Stimulated activated CD4-positive, alpha-beta T cell treated with anti-CD3 and anti-CD28 coated beads, Interleukin-4, amount 100 ng/mL, for 4 hours (primary cell): ENCODE results near the gene STMN3.

ENCODE experiments used
- DNase-seq, 2 experiments: peaks; one replicate each; pipeline ENCODE4 v3.0.0-alpha.2; 2020

Gene STMN3

DNA sequence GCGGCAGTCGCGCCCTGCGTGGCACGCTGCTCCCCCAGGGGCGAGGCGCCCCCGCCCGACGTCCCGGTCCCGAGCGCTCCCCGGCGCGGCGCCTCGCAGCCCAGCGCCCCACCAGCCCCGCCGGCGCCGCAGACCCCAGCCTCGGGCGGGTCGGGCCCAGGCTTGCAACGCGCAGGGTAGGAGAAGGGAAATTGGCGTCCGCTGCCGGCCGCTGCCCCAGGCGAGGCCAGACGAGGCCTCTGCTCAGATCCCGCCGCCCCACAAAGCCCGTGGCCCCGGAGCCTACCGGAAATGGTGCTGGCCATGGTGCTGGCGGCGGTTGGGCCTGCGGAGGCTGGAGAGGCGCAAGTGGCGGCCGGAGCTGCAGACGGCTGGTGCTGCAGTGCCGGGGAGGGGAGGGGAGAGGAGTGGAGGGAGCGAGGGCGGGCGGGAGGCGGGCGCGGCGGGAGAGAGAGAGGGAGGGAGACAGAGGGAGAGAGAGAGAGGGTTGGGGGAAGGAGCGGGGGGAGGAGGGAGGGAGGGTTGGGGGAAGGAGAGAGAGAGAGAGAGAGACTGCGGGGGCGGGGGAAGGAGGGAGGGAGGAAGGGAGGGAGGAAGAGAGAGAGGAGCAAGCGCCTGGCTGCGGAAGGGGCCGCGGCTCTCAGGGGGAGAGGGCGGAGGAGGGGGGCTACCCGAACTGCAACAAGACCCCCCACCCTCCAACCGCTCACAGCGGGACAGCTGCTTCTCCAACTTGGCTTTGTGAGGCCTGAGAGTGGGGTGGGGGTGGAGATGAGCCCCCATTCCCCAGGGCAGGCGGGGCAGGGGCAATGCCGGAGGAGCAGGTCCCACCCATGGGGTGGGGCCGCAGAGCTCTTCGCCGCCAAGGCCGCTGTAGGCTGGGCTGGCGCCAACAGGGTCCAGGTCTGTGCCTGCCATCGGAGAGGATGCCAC lies at the start of gene STMN3:
TSS of gene STMN3 (minus strand) at position 384 of the 933 bp plus-strand sequence. CDS start at position 305, 79 bp downstream.
- peak; percentile 62 to 65 for DNase-seq

GRCh38 chr20:63702036-63702665 lies 48.9 kb upstream of the STMN3 start:
- no peak for DNase-seq

DNA sequence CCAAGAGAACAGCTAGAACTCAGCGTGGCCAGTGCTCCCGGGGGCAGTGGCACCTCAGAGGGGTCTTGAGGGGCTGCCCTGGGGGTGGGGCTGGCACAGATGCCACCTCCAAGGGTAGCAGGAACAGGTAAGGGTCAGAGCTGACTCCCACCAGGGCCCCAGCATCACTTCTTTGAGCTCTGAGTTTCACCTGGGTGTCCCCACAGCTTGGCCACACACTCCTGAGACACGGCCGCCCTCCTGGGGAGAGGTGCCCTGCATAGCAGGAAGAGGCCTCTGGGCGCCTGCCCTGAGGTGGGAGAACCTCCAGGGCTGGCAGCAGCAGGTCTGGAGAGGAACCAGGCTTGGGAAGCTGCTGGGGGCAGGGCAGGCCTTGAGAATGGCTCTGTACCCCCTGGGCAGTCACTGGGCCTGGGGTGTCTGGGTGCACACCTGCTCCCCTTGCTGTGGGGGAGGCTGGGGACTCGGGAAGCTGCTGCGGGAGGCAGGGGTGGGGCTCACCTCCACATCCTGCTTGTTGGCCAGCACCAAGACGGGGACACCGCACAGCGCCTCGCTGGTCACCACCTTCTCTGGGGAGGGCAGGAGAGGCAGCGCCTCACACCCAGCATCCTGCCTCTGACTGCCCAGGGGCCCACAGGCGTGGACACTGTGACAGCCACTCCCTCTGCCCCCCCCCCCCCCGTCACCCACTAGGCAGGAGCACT lies 48.3 kb upstream of the STMN3 start:
- no peak for DNase-seq

- DNase-seq = no peak
Observed at GRCh38 chr20:63701051-63701328, 47.8 kb upstream of the STMN3 start.

DNA sequence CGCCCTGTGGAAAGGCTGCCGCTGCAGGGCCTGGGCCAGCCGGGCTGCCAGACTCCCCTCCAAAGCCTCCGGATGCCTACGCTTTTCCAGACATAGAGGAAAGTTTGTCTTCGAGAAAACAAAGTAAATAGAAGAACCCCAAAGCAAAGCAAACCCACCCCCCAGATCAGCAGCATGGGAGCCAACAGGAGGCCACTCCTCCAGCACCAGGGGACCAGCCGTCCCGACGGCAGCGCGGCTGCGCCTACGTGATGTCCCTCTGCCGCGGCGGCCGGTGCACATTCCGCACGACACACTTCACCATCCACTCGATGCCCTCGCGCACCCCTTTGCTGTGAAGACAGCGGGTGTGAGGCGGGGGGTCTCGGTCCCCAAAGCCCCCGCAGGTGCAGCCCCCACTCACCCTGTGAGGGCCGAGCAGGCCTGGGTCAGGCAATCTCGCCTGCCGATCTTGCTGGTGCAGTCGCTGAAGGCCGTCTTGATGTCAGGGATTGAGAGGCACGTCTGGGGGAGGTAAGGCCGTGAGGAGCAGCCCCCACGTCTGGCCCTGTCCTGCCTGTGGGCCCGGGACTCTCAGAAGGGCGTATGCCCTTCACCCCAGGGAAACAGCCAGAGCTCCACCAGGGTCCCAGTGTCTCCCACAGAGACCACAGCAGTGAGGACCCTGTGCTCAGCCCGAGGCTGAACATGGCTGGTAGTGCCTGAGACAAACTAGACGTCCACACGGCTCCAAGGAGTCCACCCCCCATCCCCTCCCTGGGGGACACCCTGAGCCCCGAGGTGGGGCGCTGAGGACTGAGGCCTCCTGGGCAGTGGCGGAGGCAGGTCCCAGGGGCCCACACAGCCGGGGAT lies 47.2 kb upstream of the STMN3 start:
- DNase-seq = no peak

- DNase-seq = no peak
Observed at GRCh38 chr20:63699466-63700198, 46.4 kb upstream of the STMN3 start.

DNA sequence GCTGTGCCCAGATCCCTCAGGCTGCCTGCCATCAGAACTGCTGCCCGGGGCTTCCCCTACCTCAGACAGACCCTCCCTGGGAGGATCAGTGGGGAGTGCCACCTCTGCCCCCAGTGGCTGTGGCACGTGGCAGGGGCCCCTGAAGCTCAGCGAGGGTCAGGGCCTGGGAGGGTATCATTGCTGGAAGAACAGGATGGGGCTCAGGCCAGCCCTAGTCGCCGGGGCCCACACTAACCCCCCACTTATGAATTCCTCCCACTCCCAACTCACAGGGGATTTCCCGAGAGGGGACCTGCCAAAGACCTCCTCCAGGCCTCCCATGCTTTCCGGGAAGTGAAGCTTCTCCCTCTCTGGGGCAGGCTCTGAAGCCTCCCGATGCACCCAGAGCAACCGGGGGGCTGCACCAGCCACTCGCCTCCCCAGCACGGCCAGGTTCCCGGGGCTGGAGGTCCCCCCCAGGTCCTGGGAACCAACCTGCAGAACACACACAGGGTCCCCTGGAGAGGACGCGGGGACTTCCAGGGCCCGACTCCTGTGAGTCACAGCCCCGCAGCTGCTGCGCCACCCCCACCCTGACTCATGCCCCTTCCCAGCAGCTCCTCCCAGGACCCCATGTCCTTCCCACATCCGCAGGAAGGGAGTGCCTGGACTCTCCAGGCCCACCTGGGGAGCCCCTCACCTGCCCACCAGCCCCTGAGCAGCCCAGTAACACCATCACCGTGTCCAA lies 45.7 kb upstream of the STMN3 start:
- peak; percentile 42 to 58 for DNase-seq

DNA sequence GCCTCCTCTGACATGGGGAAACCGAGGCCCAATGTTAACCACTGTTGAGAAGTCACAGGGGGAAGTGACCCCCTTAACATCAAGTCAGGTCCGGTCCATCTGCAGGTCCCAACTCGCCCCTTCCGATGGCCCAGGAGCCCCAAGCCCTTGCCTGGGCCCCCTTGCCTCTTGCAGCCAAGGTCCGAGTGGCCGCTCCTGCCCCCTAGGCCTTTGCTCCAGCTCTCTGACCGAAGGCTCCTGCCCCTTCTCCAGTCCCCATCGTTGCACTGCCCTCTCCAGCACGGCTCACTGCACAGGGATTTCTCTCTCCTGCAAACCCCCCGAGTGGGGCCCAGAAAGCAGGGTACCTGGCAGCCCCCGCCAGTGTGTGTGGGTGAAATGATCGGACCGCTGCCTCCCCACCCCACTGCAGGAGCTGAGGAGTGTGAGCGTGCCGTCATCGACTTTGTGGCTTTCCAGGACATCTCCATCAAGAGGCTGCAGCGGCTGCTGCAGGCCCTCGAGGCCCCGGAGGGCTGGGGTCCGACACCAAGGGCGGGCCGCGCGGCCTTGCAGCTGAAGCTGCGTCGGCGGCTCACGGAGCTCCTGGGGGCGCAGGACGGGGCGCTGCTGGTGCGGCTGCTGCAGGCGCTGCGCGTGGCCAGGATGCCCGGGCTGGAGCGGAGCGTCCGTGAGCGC lies 44.8 kb upstream of the STMN3 start:
- DNase-seq = no peak

DNA sequence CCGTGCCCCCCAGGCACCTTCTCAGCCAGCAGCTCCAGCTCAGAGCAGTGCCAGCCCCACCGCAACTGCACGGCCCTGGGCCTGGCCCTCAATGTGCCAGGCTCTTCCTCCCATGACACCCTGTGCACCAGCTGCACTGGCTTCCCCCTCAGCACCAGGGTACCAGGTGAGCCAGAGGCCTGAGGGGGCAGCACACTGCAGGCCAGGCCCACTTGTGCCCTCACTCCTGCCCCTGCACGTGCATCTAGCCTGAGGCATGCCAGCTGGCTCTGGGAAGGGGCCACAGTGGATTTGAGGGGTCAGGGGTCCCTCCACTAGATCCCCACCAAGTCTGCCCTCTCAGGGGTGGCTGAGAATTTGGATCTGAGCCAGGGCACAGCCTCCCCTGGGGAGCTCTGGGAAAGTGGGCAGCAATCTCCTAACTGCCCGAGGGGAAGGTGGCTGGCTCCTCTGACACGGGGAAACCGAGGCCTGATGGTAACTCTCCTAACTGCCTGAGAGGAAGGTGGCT lies 44.2 kb upstream of the STMN3 start:
- DNase-seq = no peak

DNA sequence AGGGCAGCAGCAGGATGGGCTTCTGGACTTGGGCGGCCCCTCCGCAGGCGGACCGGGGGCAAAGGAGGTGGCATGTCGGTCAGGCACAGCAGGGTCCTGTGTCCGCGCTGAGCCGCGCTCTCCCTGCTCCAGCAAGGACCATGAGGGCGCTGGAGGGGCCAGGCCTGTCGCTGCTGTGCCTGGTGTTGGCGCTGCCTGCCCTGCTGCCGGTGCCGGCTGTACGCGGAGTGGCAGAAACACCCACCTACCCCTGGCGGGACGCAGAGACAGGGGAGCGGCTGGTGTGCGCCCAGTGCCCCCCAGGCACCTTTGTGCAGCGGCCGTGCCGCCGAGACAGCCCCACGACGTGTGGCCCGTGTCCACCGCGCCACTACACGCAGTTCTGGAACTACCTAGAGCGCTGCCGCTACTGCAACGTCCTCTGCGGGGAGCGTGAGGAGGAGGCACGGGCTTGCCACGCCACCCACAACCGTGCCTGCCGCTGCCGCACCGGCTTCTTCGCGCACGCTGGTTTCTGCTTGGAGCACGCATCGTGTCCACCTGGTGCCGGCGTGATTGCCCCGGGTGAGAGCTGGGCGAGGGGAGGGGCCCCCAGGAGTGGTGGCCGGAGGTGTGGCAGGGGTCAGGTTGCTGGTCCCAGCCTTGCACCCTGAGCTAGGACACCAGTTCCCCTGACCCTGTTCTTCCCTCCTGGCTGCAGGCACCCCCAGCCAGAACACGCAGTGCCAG lies 43.6 kb upstream of the STMN3 start, which contains the start of gene TNFRSF6B:
TSS of gene TNFRSF6B (plus strand) at position 25 of the 729 bp plus-strand sequence. CDS start at position 141, 116 bp downstream.
- peak in 1 of 2 experiments; percentile 19 for DNase-seq

DNA sequence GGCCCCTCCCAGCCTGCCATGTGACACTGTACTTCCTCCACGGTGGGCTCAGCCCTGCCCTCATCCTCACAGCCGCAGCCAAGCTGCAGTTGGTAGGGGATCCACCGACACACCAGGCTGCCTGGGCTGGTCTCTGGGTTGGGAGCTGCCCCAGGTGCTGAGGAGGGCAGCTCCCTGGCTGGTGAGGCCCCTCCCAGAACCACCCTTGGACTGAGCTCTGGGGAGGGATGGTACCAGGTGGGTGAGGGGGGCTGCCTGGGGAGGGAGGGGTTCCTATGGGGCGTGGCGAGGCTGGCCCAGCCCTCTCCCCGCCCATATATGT lies 43.0 kb upstream of the STMN3 start:
- no peak for DNase-seq

- DNase-seq = no peak
Observed at GRCh38 chr20:63695424-63696305, 42.4 kb upstream of the STMN3 start.

GRCh38 chr20:63694584-63695423 lies 41.6 kb upstream of the STMN3 start:
- no peak for DNase-seq

GRCh38 chr20:63693733-63694583 lies 40.7 kb upstream of the STMN3 start:
- DNase-seq = no peak

DNA sequence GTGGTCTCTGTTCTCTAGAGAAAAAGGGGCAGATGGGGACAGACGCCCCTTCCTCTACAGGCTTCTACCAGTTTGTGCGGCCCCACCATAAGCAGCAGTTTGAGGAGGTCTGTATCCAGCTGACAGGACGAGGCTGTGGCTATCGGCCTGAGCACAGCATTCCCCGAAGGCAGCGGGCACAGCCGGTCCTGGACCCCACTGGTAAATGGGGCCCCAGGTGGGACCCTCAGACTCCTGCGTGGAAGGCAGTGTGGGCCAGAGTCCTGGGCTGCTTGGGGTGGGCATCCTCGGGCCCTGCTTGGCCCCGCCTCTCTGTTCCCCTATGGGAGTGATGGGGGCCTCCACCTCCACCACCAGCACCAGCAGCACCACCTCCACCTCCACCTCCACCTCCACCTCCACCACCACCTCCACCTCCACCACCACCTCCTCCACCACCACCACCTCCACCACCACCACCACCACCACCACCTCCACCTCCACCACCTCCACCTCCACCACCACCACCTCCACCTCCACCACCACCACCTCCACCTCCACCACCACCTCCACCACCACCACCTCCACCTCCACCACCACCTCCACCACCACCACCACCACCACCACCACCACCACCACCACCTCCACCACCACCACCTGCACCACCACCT lies 40.0 kb upstream of the STMN3 start:
- no peak for DNase-seq

- DNase-seq = no peak
Observed at GRCh38 chr20:63692436-63693082, 39.3 kb upstream of the STMN3 start.
